HEK293T (cell line): ENCODE measurements around the gene CEBPB.
"Not testable (repeated sequence)": the region's sequence is repeated elsewhere in the genome, so short reads cannot be mapped to it uniquely, and the experiment has no call there.

Experiments used
- CTCF ChIA-PET: fragments of 350-600 bp; formaldehyde crosslinking; extraction: SDS; loops from one replicate; lab custom pipeline; 2021; ENCODE audit warnings: antibody characterized with exemption, inconsistent platforms; lab: Yijun Ruan, JAX
- POLR2A ChIA-PET: fragments of 350-600 bp; formaldehyde crosslinking; extraction: SDS; loops from one replicate; lab custom pipeline; 2020; ENCODE audit warnings: antibody characterized with exemption, inconsistent platforms; lab: Yijun Ruan, JAX
- DNase-seq: peaks from one replicate; pipeline ENCODE4 v3.0.0; 2012; ENCODE audit warnings: mixed read lengths; ENCODE audit errors: extremely low spot score
- ARNT ChIP-seq: fragments of 450-650 bp; IDR thresholded peaks from 2 replicates; pipeline ENCODE4 v1.6.1; 2017; ENCODE audit warnings: mild to moderate bottlenecking
- BHLHE40 ChIP-seq: fragments of 450-650 bp; IDR thresholded peaks from 2 replicates; pipeline ENCODE4 v1.6.1; 2016; ENCODE audit warnings: mild to moderate bottlenecking, moderate library complexity, borderline replicate concordance
- CTBP1 ChIP-seq: fragments of 450-650 bp; IDR thresholded peaks from 2 replicates; pipeline ENCODE4 v1.6.1; 2016; ENCODE audit warnings: borderline replicate concordance
- ELF4 ChIP-seq: fragments of 450-650 bp; IDR thresholded peaks from 2 replicates; pipeline ENCODE4 v1.6.1; 2017; ENCODE audit warnings: antibody characterized with exemption
- FOXA1 ChIP-seq: fragments of 450-650 bp; IDR thresholded peaks from 2 replicates; pipeline ENCODE4 v1.6.1; 2016; ENCODE audit warnings: mild to moderate bottlenecking
- FOXK2 ChIP-seq: fragments of 450-650 bp; IDR thresholded peaks from 2 replicates; pipeline ENCODE4 v1.6.1; 2016; ENCODE audit warnings: mild to moderate bottlenecking
- FOXM1 ChIP-seq: fragments of 450-650 bp; IDR thresholded peaks from 2 replicates; pipeline ENCODE4 v1.6.1; 2017; ENCODE audit warnings: mild to moderate bottlenecking, borderline replicate concordance
- HDGF ChIP-seq: fragments of 450-650 bp; IDR thresholded peaks from 2 replicates; pipeline ENCODE4 v1.6.1; 2017; ENCODE audit warnings: antibody characterized with exemption, borderline replicate concordance
- L3MBTL2 ChIP-seq: fragments of 450-650 bp; conservative IDR thresholded peaks from 2 replicates; pipeline ENCODE4 v1.6.1; 2016; ENCODE audit warnings: mild to moderate bottlenecking
- LEF1 ChIP-seq: fragments of 450-650 bp; IDR thresholded peaks from 2 replicates; pipeline ENCODE4 v1.6.1; 2017; ENCODE audit warnings: mild to moderate bottlenecking, borderline replicate concordance
- NFRKB ChIP-seq: fragments of 450-650 bp; IDR thresholded peaks from 2 replicates; pipeline ENCODE4 v1.6.1; 2016; ENCODE audit warnings: mild to moderate bottlenecking, moderate library complexity
- PKNOX1 ChIP-seq: fragments of 450-650 bp; IDR thresholded peaks from 2 replicates; pipeline ENCODE4 v1.6.1; 2016
- SP1 ChIP-seq: fragments of 450-650 bp; IDR thresholded peaks from 2 replicates; pipeline ENCODE4 v1.6.1; 2017
- SUZ12 ChIP-seq: fragments of 450-650 bp; IDR thresholded peaks from 2 replicates; pipeline ENCODE4 v1.6.1; 2016; ENCODE audit warnings: mild to moderate bottlenecking
- TARDBP ChIP-seq: fragments of 450-650 bp; IDR thresholded peaks from 2 replicates; pipeline ENCODE4 v1.6.1; 2016
- ZNF384 ChIP-seq: fragments of 450-650 bp; IDR thresholded peaks from 2 replicates; pipeline ENCODE4 v1.6.1; 2016

CEBPB gene

GRCh38 chr20:50200482-50201104 lies 10.0 kb downstream of the CEBPB start:
- TF ChIP-seq ZNF384 (no peak), LEF1 (no peak), FOXA1 (no peak), ELF4 (no peak), TARDBP (no peak), NFRKB (no peak), L3MBTL2 (no peak), CTBP1 (no peak), PKNOX1 (no peak)
- DNase-seq, result no peak
- CTCF ChIA-PET, result no interaction called here
- POLR2A ChIA-PET, result interaction anchor here (1.0 kb wide), 1 partner anchor 9 kb away, joined by 3 read pairs; no protein-coding TSS in a partner anchor

- CTCF ChIA-PET, DNase-seq: not testable (repeated sequence)
- POLR2A ChIA-PET, result interaction anchor here (1.1 kb wide), 1 partner anchor 11 kb away, joined by 4 read pairs; the partner anchor contains the start of gene CEBPB
These were observed 11.1 kb downstream of the CEBPB start for GRCh38 chr20:50201710-50202109.

GRCh38 chr20:50202677-50203076 lies 12.0 kb downstream of the CEBPB start:
- no peak for DNase-seq
- TF ChIP-seq HDGF (no peak), LEF1 (no peak), SP1 (no peak), ZNF384 (no peak), SUZ12 (no peak), ELF4 (no peak), FOXA1 (no peak)
- CTCF ChIA-PET, result no interaction called here
- POLR2A ChIA-PET, result interaction anchor here (1.1 kb wide), 1 partner anchor 12 kb away, joined by 4 read pairs; the partner anchor contains the start of gene CEBPB

- DNase-seq, result no peak
- no peak for TF ChIP-seq FOXA1
- ChIA-PET POLR2A (no interaction called here), CTCF (no interaction called here)
These were observed 13.6 kb downstream of the CEBPB start for GRCh38 chr20:50203951-50204937.

GRCh38 chr20:50207026-50207425 lies 16.4 kb downstream of the CEBPB start:
- TF ChIP-seq TARDBP, result no peak
- TF ChIP-seq PKNOX1, result no peak
- no peak for TF ChIP-seq ELF4
- no peak for TF ChIP-seq FOXK2
- no peak for TF ChIP-seq SP1
- TF ChIP-seq ARNT, result no peak
- no peak for TF ChIP-seq LEF1
- TF ChIP-seq SUZ12, result no peak
- TF ChIP-seq BHLHE40, result no peak
- DNase-seq, result no peak
- ChIA-PET CTCF (no interaction called here), POLR2A (no interaction called here)

- TF ChIP-seq CTBP1, result no peak
- TF ChIP-seq SUZ12, result no peak
- no peak for TF ChIP-seq FOXA1
- TF ChIP-seq FOXM1, result no peak
- no peak for TF ChIP-seq HDGF
- no peak for TF ChIP-seq FOXK2
- TF ChIP-seq ZNF384, result no peak
- TF ChIP-seq TARDBP, result no peak
- TF ChIP-seq PKNOX1, result no peak
- no peak for TF ChIP-seq SP1
- no peak for TF ChIP-seq ELF4
- ChIA-PET CTCF (no interaction called here), POLR2A (interaction anchor here (0.6 kb wide), 1 partner anchor 16 kb away, joined by 3 read pairs; no protein-coding TSS in a partner anchor)
- no peak for DNase-seq
These were observed 17.5 kb downstream of the CEBPB start for GRCh38 chr20:50208085-50208491.

- not testable (repeated sequence) for DNase-seq
- CTCF ChIA-PET, result interaction anchor here (0.7 kb wide), 1 partner anchor 9 kb away, joined by 3 read pairs; no protein-coding TSS in a partner anchor
- POLR2A ChIA-PET, result interaction anchor here (1.1 kb wide), 1 partner anchor 17 kb away, joined by 3 read pairs; no protein-coding TSS in a partner anchor
These were observed 18.2 kb downstream of the CEBPB start for GRCh38 chr20:50208815-50209214.
